GM19372 (cell line): ENCODE results near the gene TMEM240.
"Not testable (repeated sequence)": the region's sequence is repeated elsewhere in the genome, so short reads cannot be mapped to it uniquely, and the experiment has no call there.

Experiments used
- ATAC-seq: cut with Tn5 transposase; IDR thresholded peaks from one replicate; pipeline ENCODE4 v1.9.1; 2021; ENCODE audit warnings: mild to moderate bottlenecking, low read depth, moderate library complexity; ENCODE audit not compliant: unreplicated experiment

The TMEM240 gene

GRCh38 chr1:1558591-1558990 is 18.2 kb upstream of the TMEM240 start:
- no peak for ATAC-seq

DNA sequence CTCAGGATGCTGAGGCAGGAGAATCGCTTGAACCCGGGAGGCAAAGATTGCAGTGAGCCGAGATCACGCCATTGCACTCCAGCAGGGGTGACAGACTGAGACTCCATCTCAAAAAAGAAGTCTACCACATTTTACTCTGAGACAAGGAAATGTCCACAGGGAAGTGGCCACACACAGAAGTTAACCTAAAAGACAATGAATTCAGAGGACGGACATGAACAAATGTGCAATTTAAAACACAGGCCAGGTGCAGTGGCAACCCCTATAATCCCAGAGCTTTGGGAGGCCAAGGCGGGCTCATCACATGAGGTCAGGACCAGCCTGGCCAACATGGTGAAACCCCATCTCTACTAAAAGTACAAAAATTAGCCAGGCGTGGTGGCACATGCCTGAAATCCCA is 17.3 kb upstream of the TMEM240 start:
- not testable (repeated sequence) for ATAC-seq

DNA sequence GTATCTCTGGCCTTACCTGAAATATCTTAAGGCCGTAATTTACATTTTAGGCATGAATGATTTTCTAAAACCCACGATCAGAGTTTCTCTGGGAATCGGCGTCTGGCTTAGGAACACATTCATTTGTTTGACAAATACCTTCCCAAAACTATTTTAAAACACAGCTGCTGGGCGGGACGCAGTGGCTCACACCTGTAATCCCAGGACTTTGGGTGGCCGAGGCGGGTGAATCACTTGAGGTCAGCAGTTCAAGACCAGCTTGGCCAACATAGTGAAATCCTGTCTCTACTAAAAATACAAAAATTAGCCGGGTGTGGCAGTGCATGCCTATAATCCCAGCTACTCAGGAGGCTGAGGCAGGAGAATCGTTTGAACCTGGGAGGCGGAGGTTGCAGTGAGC is 16.5 kb upstream of the TMEM240 start:
- not testable (repeated sequence) for ATAC-seq

DNA sequence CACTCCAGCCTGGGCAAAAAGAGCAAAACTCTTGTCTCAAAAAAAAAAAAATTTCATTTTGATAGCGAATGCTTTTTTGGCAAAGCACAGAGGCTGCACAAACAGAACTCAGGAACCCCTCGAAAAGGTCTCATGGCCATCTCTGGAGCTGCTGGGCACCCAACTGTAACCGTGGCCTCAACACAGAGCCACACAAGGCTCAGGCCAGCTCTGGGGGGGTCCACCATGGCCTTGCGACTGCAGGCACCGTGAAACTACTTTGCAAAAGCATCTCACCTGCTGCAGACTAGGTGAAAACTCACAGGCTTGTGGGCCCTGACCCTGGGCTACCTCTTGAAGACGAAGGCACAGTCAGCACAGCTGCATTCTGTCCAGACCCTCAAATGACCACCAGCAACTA is 16.1 kb upstream of the TMEM240 start:
- ATAC-seq = no peak

GRCh38 chr1:1554926-1555915 is 14.8 kb upstream of the TMEM240 start:
- ATAC-seq = no peak

DNA sequence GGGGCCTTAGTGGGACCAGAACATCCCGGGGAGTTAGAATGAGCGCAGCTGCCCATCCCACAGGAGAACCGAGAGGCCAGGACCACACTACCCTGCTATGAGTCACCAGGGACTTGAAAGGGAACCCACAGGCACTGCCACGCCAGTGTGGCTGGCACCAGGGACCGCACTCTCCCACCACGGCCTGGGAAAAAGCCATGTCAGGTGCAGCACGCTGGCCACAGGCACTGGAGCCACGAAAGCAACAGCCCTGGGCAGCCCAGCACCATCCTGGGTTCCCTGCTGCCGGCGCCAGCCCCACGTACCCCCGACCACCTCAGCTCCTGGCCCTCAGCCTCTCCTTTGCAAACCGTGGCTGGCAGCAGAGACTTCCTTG is 14.1 kb upstream of the TMEM240 start:
- ATAC-seq = no peak

GRCh38 chr1:1553821-1554494 is 13.5 kb upstream of the TMEM240 start:
- ATAC-seq = no peak

DNA sequence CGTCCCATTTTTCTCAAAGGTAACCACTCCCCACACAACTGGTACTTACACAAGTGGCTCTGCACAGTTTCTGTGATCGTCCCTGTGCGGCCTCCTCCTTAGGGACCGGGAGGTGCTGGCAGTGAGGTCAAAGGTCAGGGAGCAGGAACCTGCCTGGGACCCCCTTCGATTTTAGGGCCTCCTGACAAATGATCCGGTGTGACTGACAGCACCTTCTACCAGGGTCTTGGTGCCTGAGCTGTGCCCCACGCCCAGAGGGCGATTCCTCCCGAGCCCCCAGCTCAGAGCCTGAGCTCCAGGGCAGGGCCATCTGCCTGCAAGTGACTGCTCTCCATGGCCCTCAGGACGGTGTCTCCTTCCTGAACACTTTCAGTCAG is 11.8 kb upstream of the TMEM240 start:
- no peak for ATAC-seq

- ATAC-seq = no peak
Measured at GRCh38 chr1:1551524-1552262, 11.3 kb upstream of the TMEM240 start.

DNA sequence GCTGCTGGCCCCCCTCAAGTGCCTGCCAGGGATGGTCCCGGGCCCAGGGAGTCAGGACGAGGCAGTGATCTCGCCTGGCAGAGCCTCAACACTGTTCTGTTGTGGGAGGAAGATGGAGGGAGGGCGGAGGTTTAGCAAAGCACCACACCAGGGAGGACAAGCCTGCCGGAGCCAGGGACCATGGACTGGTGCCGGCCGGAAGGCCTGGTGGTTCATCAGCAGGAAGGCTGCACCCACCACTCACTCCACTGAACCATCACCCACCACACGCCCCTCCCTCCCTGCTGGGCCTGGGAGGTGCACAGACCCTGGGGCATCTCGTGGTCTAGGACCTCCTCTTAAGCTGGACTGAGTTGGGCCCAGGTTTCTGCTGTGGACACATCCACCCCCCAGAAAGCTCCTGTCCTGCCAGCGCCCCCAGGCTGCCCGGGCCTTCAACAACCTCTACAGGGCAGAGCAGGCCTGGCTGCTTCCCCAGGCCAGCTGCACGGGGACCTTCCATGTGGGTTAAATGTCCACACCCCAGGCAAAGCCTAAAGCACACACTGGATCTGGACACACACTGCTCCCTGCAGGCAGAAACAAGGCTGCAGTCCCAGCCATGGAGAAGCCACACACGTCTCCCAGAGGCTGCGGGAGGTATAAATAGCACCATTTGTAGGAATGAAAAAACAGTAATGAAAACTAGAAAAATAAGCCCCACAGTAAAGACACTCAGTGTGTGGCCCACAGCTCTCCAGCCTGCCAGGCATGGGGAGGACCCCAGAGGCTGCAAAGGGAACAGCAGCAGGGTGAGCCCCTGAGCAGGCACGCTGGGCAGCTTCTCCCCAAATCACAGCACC is 10.4 kb upstream of the TMEM240 start:
- no peak for ATAC-seq

- no peak for ATAC-seq
Measured at GRCh38 chr1:1550087-1550486, 9.7 kb upstream of the TMEM240 start.

GRCh38 chr1:1548591-1548990 is 8.2 kb upstream of the TMEM240 start:
- ATAC-seq = no peak

GRCh38 chr1:1547476-1547875 is 7.1 kb upstream of the TMEM240 start:
- no peak for ATAC-seq

DNA sequence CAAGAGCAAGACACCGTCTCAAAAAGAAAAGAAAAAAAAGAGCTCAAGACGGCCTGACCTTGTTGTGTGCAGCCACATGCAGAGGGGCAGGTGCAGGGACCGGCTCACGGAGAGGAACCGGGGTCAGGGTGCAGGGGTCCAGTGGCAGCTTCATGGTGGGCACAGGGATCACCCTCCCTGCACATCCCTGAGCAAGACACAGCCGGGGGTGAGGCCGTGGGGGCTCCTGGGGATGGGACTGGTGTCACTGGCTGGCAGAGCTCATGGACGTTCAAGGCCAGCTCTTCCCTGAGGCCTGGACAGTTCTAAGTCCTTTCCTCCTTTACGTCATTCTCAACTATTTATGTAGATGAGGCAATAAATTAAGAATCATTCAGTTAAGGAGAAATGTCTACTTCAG is 6.6 kb upstream of the TMEM240 start:
- ATAC-seq = no peak

GRCh38 chr1:1545946-1546737 is 5.7 kb upstream of the TMEM240 start:
- no peak for ATAC-seq

DNA sequence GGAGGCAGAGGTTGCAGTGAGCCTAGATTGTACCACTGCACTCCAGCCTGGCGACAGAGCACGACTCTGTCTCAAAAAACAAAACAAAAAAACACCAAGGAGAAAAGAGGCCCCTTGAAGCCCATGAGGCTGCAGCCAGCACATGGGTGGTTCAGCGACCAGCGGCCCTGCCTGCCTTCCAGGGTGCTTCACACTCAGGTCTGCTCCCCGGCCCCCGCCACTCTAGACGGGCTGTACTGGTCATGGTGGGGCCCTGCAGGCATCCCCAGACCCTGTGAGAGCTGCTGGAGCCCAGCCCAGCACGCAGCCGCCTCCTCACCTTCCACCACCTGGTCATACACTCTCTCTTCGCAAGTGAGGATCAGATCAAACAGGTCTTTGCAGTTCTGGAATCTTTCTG is 4.1 kb upstream of the TMEM240 start:
- ATAC-seq = no peak

GRCh38 chr1:1543706-1544099 is 3.3 kb upstream of the TMEM240 start:
- no peak for ATAC-seq

DNA sequence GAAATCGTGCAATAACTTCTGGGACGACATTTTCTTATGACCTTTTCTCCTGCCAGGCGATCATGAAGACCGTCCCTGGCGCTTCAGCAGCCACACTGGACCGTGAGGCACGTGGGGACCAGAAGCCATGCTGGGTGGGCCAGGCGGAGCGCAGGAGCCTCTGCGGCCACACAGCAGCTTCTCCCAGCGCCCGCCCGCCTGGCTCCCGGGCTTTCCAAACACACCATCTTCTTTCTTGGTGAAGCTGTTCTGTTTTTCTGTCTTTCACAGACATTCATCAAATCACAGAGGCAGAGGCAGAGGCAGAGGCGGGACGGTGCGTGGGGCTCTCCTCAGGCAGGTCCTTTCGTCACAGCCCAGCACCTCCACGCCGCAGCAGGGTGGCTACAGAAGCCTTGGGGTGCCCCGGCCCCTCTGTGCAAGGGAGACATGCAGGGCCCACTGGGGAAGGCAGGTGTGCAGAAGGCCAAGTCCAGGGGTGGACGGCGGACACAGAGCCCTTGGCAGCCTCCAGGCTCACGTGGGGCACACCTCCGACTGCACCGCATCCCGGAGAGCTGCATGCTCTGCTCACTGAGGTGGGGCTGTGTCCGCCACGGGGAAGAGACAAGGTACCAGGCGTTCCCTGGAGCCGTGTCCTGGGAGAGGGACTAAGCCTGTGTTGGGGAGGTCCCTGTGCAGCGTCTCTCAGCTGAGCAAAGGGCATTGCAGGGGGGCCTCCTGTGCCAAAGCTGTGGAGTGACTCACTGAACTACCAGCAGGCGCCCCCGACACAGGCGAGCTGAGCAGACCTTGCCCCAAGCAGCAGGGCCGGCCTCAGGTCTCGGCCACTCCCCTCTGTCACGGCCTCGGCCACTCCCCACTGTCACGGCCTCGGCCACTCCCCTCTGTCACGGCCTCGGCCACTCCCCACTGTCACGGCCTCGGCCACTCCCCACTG is 2.6 kb upstream of the TMEM240 start:
- ATAC-seq = no peak
